NCI-H526 treated with DMSO at 0.1 percent for 48 hours (cell line): ENCODE measurements around the gene ZXDC.

Experiments
- DNase-seq: peaks from one replicate; lab custom pipeline; 2025; lab: John Stamatoyannopoulos, UW

ZXDC gene

DNA sequence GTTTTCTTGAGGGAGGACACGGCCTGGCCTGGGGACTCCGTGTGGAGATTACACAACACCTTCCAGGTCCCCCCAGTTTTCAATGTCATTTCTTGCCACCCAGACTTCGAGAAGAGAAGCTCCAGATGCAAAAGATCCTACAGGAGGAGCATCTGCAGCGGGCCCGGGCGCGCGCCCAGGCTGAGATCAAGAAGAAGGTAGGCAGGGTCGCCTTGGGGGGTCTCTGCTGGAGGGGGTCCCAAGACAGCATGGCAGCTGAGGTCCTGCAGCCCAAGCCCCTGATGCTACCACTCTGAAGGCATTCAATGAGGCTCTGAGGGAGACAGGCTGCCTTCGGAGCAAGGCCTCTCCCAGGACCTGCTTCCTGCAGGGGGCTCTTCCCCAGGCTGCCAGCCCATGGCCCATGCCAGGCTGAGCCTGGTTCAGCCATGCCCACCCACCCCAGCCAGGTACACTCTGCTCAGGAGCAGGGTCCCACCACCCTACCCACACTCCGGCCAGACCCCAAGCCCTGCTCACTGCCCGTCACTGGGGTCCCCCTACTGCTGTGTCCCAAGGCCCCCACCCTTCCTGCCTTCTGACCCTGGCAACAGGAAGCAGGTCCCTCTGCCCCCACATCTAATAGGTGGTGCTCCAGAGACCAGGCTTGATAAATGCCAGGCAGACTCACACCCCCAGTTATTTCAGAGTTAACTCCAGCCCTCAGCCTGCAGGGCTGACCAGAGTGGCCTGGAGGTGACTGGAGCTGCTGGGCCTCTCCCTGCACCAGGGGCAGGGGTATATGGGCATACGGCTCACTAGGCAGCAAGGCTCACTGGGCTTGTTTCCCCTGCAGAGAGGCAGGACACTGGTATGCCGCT is 40.0 kb downstream of the ZXDC start:
- no peak for DNase-seq

DNA sequence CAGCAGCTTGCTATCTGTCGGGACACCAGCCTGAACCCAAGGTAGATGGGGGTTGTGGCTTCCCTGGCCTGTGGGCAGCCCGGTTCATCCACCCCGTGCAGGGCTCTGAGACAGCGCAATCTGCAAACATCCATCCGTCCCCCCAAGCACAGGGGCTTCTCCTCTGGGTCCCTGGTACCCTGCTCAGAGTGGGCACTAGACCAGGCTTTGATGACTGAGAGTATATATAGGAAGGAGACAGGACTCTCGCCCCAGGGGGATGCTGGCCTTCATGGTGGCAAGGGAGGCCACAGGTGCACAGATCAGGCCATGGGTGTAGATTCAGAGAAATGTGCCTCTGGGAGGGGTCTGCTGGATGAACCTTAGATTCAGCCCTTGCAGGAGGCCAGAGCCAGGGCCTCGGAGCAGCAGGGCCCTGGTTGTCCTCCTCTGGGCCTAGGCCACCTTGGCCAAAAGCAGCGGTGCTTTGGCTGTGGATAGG is 40.7 kb downstream of the ZXDC start:
- DNase-seq = no peak

DNA sequence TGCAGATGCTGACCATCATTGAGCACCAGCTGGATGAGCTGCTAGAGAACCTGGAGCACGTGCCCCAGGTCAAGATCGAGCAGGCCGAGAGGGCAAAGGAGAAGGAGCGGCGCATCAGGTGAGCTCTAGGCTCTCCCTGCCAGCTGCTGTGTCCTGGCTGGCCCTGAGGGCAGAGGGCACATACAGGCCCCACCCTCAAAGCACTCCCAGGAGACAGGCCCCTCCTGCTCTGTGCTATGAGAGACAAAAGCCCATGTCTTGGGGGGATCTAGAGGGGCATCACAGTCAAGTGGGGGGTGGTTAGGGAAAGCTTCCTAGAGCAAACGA is 41.5 kb downstream of the ZXDC start:
- DNase-seq = no peak

DNA sequence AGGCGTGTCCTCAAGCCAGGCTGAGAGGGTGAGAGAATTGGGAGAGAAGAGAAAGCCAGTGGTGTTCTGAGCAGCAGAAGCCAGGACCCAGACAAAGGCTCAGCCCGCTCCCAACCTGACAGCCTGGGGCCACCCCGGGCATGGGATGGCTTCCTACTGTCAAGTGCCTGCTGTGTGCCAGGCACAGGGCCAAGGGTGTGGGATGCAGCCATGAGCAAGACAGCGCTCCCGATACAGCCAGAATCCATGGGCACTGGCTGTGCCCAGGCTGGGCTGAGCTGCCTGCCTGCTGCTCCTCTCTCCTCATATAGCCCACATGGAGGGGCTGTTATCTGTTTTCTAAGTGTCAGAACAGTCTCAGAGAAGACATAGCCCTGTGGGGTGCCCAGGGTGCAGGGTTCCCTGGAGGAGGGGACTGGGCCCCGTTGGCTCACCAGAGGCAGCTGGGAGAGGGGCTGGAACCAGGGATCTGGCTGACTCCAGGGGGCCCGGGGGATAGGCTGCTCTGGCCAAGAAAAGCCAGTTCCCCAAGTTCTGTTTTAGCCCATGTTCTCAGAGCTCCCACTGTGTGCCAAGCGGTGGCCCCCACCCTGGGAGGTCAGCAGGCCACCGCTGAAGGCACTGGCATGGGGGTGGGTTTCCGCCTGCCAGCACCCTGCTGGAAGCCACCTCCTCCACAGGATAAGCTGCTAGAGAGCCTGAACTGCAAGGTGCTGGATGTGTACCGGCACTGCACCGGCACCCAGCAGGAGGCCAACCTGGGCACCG is 42.0 kb downstream of the ZXDC start:
- DNase-seq = no peak

DNA sequence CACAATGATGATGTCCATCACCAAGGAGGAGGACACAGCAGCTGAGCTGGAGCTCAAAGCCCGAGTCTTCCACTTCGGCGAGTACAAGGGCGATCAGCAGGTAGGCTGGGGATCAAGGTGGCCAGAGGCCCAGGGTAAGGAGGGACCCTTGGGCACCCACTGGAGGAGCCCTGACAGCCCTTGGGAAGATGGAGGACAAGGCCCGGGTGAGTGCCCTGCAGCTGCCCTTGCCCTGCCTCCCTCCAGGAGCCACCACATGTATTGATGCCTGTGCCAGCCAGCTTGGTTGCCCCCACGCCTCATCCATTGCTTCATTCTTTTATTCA is 42.6 kb downstream of the ZXDC start:
- no peak for DNase-seq

DNA sequence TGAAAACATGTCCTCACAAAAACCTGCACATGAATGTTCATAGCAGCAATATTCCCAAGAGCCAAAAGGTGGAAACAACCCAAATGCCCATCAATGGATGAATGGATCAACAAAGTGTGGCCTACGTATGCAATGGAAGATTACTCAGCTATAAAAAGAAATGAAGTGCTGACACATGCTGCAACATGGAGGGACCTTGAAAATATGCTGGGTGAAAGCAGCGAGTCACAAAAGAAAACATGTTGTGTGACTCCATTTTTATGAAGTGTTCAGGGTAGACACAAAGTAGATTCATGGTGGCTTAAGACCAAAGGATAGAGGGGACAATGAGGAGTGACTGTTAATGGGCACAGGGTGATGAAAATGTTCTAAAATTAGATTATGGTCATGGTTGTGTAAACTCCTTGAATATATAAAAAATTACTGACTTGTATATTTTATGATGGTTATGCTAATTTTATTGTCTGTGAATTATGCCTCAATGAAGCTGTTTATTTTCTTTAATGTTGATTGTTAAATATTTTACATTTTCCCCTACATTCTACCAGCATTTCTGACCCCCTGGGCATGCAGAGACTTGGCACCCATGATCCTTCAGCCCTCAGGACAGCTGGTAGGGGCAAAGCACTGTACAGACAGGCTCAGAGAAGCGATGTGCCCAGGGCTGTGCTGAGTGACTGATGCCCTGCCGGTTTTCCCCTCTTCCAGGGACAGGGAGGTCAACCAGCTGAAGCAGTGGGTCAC is 43.2 kb downstream of the ZXDC start:
- DNase-seq = no peak

DNA sequence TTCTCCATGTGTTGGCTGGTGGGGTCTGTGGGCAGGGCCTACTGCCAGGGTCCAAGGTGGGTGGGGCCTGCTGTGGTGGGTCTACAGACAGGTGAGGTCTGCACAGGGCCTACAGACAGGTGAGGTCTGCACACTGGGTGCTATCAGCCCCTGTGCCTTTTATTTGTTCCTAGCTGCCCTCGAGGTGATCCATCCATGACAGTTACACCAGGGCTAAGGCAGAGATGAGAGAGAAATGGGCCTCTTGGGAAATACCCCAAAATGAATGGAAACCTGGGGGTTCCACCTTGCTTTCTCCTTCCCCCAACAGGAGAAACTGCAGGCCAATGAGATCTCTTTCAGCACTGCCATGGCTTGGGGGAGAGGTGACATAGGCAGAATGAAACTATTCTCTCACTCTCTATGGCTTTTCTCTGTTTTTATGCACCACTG is 44.6 kb downstream of the ZXDC start:
- no peak for DNase-seq

DNA sequence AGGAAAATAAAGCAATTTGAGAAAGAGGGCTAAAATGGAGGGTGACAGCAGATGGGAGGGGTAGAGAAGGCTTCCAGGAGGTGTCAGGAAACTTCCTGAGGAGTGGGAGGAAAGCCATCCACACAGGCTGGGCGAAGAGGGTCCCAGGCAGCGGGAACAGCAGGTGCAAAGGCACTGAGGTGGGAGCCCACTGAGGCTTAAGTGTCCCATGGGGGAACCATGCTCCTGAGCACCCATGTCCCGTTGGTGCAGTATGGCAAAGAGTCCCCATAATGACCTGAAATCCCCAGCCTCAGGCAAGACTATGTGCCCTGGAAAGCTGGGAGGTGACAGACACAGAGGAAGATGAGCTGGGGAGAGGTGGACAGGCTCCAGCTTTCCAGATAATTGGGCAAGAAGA is 50.9 kb downstream of the ZXDC start:
- no peak for DNase-seq

DNA sequence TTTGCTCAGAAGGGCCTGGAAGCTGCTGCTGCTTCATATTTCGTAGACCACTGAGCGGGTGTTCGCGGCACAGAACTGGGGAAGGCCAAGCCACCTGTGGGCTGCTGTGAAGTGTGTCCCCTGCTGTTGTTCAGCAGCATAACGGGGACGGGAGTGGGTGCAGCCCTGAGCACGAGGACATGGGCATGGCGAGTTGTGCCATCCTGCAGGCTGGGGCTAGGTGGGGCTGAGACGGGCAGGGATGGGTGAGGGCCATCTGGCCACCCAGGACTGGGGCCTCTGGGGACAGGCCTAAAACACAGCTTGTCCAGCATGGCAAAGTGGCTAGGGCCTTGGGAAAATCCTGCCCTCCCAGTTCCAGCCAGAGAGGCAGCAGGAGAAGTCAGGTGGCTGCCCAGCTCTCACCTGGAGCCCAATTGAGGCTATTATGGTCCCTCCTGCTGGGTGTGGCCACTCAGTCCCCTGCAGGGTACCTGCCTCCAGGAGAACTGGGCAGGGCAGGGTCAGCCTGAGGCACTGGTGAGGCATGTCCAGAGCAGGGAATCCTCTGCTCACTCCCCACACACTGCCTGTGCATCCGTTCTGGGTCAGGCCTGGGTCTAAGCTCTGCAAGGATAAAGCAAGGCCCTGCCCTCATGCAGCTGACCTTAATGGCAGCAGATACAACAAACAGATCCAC is 51.5 kb downstream of the ZXDC start:
- DNase-seq = no peak

DNA sequence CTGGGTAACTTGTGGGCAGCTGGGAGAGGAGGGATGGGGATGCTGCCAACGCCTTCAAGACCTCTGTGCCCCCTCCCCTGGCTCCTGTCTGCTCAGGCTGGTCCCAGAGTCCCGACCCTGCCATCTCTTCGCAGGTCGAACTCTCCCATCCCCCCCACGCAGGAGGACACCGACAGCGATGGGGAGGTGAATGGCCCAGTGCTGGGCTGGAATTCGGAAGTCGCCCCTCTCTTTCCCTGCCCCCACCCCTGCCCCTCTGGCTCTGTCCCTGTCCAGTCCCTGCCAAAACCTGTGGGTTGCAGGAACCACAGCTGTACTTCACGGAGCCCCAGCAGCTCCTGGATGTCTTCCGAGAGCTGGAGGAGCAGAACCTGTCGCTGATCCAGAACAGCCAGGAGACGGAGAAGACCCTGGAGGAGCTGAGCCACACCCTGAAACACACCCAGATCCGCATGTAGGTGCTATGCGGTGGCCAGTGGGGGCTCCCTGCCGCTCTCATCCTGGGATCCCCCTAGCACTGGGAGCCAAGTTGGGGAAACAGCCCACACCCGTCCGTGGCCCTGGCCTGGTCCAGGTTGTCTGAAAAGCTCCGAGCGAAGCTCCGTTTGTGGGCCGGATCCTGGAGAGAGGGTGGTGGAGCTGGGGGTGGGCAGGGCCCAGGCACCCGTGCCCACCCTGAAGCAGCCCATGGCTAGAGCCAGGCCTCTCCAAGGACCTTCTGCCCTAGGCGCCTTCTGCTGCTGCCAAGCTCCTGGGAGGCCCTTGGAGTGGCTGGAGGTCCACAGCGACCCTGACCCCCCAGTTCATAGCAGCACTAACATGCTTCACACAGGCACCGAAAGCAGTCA is 52.3 kb downstream of the ZXDC start:
- no peak for DNase-seq

DNA sequence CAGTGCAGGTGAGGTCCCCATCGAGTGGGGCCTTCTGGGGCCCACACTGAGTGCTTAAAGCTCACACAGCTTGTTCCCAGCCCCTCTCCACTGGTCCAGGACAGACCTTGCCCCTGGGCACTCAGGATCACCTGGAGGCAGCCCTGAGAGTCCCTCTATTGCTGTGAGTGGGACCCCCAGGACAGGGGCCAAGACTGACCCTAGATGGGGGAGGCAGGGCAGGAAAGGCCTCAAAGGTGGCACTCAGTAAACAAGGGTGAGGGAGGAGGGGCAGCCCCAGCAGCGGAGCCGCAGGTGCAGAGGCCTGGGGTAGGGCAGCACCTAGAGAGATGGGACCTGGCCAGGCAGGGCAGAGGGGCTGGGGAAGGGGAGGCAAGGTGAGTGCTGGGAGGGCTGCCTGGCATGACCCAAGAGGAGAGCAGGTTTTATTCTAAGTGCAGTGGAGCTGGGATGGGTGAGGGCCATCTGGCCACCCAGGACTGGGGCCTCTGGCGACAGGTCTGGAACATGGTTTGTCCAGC is 53.1 kb downstream of the ZXDC start:
- DNase-seq = no peak

DNA sequence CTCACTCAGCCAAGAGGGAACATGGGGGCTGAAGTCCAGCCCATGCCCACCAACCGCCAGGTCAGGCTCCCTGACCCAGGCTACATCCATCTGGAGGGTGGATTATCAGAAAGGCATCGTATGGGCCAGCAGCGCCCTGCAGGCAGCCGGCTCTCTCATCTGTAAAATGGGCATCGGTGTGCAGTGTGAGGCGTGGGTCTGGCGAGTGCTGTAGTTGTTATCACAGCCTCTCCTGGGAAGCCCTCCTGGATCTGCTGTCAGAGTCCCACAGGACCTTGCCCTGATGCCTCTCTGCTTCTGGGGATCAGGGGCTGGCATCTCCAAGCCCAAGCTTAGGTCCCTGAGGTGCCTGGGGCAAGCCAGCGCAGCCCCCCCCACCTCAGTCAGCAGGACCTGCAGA is 53.6 kb downstream of the ZXDC start:
- DNase-seq = no peak

DNA sequence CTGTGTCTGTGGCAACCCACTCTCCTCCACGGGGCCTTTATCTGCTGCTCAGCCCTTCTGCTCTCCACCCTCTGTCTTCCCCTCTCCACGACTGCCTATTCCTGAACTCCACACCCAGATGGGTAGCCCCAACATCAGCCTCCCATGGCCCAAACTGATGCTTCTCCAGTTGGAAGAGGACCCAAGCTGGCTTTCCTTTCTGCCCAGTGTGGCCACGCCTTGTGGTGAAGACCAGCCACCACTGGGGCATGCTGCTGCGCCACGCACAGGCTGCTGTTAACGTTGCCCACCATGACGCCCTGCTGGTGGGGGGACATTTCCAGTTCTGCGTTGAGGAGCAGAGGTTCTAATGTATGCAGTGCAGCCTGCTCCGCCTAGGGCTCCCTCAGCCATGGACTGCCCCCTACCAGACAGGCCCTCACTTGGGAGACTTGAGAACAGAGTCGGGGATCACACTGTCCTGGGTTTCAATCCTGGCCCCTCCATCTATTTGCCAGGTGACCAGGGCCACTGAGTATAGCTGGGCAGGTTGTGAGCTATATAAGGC is 54.0 kb downstream of the ZXDC start:
- DNase-seq = no peak

DNA sequence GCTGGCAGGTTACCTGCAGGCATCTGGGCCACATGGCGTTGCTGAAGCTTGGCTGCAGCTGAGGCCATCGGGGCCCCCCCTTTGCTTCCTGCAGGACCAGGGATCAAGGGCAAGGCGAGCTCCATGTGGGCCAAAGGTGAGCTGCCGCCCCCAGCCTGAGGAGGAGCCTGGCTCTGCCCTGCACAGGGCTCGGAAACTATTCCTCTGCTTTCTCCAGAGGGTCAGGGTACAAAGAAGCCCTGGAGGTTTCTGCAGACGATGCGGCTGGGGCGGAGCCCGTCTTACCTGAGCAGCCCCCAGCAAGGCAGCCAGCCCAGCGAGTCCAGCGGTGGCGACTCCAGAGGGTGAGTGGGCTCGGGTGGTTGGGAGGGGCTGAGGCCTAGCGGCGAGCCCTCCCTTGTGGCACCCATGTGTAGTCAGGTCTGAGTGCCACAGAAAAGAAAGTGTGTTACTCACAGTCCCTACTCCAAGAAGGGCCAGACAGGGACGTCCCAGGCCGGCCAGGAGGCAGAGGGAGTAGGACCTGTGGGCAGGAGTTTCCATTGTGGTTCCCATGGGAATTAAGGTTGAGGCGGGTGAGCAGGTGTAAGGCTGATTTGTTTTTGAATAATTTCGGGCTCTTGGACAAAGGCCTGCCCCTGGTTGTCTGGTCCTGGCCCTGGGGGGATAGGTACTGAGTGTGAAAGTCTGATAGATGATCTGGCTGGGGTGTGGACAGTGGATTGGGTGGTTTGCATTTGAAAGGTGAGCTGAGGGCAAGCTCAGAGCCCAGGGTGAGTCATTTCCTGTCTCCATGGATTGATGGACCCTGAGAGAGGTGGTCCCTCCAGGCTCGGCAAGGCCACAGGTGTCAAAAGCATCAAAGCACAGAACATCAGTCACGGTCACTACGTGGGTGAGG is 55.6 kb downstream of the ZXDC start:
- peak; percentile 17 for DNase-seq

DNA sequence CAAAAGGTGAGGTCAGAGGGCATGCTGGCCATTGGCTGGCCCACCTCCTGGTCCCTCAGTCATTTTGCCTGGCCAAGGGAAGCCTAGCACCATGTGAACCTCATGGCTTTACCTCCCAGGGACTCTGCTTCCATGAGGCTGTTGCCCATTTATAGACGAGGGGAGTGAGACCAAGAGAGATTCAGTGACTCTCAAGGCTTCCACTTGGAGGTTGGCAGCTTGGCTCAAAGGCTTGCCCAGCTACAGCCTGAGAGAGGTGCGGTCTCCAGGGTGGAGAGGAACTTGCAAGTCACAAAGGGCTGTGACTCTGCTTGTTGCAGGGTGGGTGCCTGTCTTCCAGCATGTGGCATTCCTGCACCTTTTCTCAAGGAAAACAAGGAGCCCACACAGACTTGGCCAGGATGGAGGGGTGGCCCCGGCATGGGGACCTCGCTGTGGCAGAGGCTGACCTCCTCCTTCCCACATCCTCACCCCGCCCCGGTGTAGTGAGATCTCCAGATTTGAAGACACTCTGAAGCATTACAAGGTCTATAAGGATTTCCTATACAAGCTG is 56.5 kb downstream of the ZXDC start:
- no peak for DNase-seq

DNA sequence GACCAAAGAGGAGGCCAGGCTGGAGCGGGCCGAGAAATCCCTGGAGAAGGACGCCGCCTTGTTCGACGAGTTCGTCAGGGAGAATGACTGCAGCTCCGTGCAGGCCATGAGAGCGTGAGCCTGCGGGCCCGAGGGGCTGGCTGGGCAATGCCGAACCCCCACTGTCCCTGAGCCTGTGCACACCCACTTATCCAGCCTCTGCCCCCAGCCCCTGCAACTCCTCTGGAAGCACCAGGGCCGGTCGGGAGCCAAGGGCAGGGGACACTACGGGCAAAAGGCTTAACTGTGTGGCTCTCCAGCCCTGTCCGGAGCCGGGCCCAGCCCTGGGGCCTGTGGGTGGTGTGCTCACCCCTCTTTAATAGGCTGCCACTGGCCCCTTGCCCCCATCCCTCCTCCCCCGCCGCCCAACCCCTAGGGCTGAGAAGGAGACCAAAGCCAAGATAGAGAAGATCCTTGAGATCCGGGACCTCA is 57.0 kb downstream of the ZXDC start:
- DNase-seq = no peak

DNA sequence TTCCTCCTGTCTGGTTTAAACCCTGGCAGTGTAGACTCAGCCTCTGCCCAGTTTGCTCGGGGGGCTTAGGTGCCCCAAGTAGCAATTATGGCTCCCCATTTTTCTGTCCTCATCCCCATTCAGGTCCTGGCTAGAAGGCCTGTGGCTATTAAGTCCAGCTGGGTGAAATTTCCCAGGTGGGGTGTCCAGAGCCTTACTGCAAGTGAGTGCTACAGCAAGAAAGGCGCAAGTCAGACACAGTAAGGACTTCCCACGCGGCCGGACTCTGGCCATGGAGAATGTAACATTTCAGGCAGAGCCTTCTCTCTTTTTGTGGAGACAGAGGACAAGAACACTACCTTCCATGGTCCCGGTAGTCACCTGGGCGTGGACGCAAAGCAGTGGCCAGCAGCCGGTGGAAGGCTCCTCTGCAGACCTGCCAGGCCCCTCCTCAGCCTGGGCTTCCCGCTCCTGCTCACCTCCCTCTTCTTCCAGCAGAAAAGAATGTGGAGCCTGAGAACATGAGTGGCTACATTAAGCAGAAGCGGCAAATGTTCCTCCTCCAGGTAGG is 57.6 kb downstream of the ZXDC start:
- DNase-seq = no peak

DNA sequence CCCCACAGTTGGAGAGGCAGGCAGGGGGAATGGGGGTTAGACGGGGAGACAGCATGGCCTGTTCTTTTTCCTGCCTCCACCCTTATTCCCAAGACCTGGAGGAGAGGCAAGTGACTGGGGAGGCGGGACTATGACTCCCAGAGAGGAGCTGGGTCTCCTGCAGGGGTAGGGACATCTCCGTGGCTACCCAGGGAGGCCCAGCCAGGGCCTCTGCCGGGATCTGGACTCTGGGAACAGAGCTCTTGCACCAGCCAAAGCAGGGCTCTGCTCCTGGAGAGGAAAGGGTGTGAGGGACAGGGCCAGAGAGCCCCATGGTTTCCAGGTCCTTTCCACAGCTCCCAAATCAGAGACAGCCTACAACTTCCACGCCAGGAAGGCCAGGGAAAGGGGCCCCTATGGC is 58.2 kb downstream of the ZXDC start:
- DNase-seq = no peak

DNA sequence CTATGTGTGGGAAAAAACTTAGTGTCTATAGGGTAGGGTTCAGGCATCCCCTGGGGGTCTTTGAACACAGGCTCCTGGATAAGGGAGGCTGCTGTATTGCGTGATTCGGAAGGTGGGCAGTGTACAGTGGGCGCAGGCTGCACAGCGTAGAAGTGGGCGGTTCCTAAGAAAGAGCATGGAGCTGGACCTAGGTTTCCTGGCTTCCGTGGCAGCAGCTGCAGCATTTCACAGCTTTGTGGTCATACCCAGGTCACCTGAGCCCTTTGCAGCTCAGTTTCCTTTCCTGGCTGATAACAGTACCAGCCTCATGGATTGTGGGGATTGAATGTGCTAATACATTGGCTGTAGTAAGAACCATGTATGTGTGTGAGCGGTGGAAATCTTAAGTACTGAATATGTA is 58.7 kb downstream of the ZXDC start:
- DNase-seq = no peak
